ENCODE data around the gene N4BP2L1. TPM values are rescaled to one million over a fixed set of nuclear protein-coding genes. Genes with fewer than 3 reads are reported as not detected.

N4BP2L1 gene
- polyA plus RNA-seq, 1 donor from 2014 or later, result 43.1 TPM

Other genes starting within 250 kb of the N4BP2L1 start
- not detected for gene ZAR1L, start 112.8 kb downstream of the N4BP2L1 start, polyA plus RNA-seq
- gene BRCA2, start 112.6 kb downstream of the N4BP2L1 start, polyA plus RNA-seq, result 6.5 TPM
- 114 TPM for gene N4BP2L2, start 110.7 kb upstream of the N4BP2L1 start, polyA plus RNA-seq
- 31.1 TPM for gene PDS5B, start 158.3 kb upstream of the N4BP2L1 start, polyA plus RNA-seq